GM12801 (cell line): ENCODE results near the gene TMEM271.

ENCODE experiments used
- CTCF ChIP-seq: IDR thresholded peaks from one replicate; pipeline ENCODE4 v1.5.1; 2011; ENCODE audit warnings: control low read depth; ENCODE audit not compliant: insufficient read length; ENCODE audit errors: extremely low read depth

TMEM271 gene

GRCh38 chr4:576245-576821 lies at the start of gene TMEM271:
TSS of gene TMEM271 (minus strand) at chr4:576295. CDS start at chr4:576062, 233 bp downstream.
- TF ChIP-seq CTCF, result no peak

GRCh38 chr4:625631-626161 lies 49.6 kb upstream of the TMEM271 start:
- no peak for TF ChIP-seq CTCF

GRCh38 chr4:624705-625590 lies 48.9 kb upstream of the TMEM271 start, which contains the start of gene PDE6B:
TSS of gene PDE6B (plus strand) at chr4:625573. CDS start at chr4:625627, 54 bp downstream.
- no peak for TF ChIP-seq CTCF

- TF ChIP-seq CTCF, result no peak
Measured at GRCh38 chr4:623914-624566, 47.9 kb upstream of the TMEM271 start.

GRCh38 chr4:622996-623913 lies 47.2 kb upstream of the TMEM271 start:
- TF ChIP-seq CTCF, result no peak

GRCh38 chr4:622071-622995 lies 46.2 kb upstream of the TMEM271 start:
- TF ChIP-seq CTCF, result no peak
